Measurements from ENCODE around the gene TGFB1. TPM values are rescaled to one million over a fixed set of nuclear protein-coding genes. Genes with fewer than 3 reads are reported as not detected.
A peak's percentile ranks its signal among the peaks of the same experiment; 100 is the strongest.

Gene TGFB1
- total and polyA plus RNA-seq, 5 experiments from 2014 or later: 30.5 to 85.6 (median 45.4) TPM

DNA sequence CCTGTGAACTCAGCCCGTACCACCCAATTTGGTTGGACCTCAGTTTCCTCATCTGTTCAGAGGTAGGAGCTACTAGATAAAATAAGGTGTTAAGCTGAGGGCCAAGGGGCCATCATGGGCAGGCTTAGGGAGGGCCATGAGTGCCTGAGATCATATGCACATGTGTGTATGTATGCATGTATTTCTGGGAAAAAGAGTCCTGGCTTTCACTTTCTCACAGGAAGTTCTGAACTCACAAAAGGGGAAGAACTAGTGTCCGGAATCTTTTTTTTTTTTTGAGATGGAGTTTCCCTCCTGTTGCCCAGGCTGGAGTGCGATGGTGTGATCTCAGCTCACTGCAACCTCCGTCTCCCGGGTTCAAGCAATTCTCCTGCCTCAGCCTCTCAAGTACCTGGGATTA lies 18.9 kb downstream of the TGFB1 start:
- peaks cover 15 to 65% (median 49%) of the 10 kb centered on the region in 4 donors for H3K4me1 Mint-ChIP-seq
- H3K9me3 Mint-ChIP-seq: no peaks in the 10 kb centered on the region
- H3K36me3 Mint-ChIP-seq: peaks cover 0 to 88% (median 21%) of the 10 kb centered on the region in 3 donors
- no peak for DNase-seq
- POLR2A ChIA-PET: interaction anchor here (0.7 to 2.4 kb wide), 4 partner anchors 14 to 59 kb away, joined by 3 to 11 read pairs (median 6); no protein-coding TSS in a partner anchor
- peak overlapping the region in 5 of 10 donors; percentile 11 to 71 (median 62) for H3K27ac Mint-ChIP-seq
- H3K4me3 Mint-ChIP-seq: peak overlapping the region in 1 of 10 donors; percentile 9
- no peak for ATAC-seq
- H3K27me3 Mint-ChIP-seq: no peaks in the 10 kb centered on the region

DNA sequence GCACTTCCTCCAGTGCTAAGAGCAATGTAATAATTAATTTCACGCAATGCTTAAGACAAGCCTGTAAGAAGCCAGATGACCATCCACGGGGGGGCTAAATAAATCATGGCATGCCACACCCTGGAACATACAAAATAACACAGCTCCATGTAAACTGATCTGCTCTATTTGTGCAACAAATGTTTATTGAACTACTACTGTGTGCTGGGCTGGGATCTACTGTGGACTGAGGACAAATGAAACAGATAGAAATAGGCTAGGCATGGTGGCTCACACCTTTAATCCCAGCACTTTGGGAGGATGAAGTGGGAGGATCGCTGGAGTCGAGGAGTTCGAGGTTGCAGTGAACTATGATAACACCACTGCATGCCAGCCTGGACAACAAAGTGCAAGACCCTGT lies 21.3 kb downstream of the TGFB1 start:
- no peaks in the 10 kb centered on the region for H3K27me3 Mint-ChIP-seq
- POLR2A ChIA-PET: interaction anchor here (1.3 kb wide), 1 partner anchor 21 kb away, joined by 4 read pairs; no protein-coding TSS in a partner anchor
- peaks cover 27 to 75% (median 58%) of the 10 kb centered on the region in 4 donors for H3K4me1 Mint-ChIP-seq
- H3K36me3 Mint-ChIP-seq: peaks cover 0 to 83% (median 20%) of the 10 kb centered on the region in 3 donors
- H3K9me3 Mint-ChIP-seq: no peaks in the 10 kb centered on the region
- peak overlapping the region in 1 of 10 donors; percentile 5 for H3K4me3 Mint-ChIP-seq
- H3K27ac Mint-ChIP-seq: peak overlapping the region in 5 of 10 donors; percentile 27 to 87 (median 55)
- DNase-seq: no peak
- ATAC-seq: no peak

DNA sequence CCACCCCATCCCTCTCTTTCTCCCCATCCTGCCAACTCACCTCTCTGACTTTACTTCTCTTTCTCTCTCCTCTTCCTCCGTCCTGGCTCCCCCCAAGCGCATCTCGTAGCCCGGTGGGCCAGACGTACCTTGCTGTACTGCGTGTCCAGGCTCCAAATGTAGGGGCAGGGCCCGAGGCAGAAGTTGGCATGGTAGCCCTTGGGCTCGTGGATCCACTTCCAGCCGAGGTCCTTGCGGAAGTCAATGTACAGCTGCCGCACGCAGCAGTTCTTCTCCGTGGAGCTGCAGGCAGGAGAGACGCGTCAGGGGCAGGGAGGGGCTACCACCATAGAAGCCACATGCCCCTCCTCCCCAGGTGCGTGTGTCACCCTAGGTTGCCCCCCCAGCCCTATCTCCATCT lies 21.7 kb downstream of the TGFB1 start:
- POLR2A ChIA-PET: interaction anchor here (1.0 to 1.3 kb wide), 3 partner anchors 10 to 32 kb away, joined by 3 to 4 read pairs (median 4); no protein-coding TSS in a partner anchor
- ATAC-seq (no peak), DNase-seq (no peak)
- Mint-ChIP-seq H3K27ac (peak overlapping the region in 8 of 10 donors; percentile 37 to 94 (median 70)), H3K9me3 (no peaks in the 10 kb centered on the region), H3K36me3 (peaks cover 0 to 79% (median 20%) of the 10 kb centered on the region in 3 donors), H3K27me3 (no peaks in the 10 kb centered on the region), H3K4me3 (peak overlapping the region in 2 of 10 donors; percentile 10 to 60), H3K4me1 (peaks cover 29 to 74% (median 58%) of the 10 kb centered on the region in 4 donors)

DNA sequence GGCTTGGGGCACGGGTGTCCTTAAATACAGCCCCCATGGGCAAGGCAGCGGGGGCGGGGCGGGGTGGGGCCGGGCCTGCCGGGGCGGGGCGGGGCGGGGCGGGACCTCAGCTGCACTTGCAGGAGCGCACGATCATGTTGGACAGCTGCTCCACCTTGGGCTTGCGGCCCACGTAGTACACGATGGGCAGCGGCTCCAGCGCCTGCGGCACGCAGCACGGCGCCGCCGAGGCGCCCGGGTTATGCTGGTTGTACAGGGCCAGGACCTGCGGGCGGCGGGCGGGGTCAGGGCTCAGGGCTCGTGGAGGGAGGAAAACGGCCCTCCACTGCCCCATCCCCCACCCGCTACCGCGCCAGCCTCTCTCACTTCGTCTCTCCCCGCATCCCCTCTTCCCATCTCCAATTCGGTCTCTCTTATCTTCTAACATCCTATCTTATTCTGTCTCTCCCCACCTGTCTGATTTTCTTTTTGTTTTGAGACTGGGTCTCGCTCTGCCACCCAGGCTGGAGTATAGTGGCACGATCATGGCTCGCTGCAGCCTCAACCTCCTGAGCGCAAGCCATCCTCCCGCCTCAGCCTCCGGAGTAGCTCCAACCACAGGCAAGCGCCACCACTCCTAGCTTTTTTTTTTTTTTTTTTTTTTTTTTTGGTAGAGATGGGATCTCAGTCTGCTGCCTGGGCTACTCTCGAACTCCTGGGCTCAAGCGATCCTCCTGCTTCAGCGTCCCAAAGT lies 22.6 kb downstream of the TGFB1 start:
- peaks cover 37 to 79% (median 66%) of the 10 kb centered on the region in 4 donors for H3K4me1 Mint-ChIP-seq
- H3K36me3 Mint-ChIP-seq: peaks cover 0 to 73% (median 18%) of the 10 kb centered on the region in 3 donors
- DNase-seq: no peak
- peaks cover 0 to 2% (median 0%) of the 10 kb centered on the region in 5 donors for H3K27me3 Mint-ChIP-seq
- peak overlapping the region in 5 of 10 donors; percentile 41 to 94 (median 87) for H3K27ac Mint-ChIP-seq
- no peak for ATAC-seq
- POLR2A ChIA-PET: interaction anchor here (0.6 to 1.3 kb wide), 4 partner anchors 11 to 41 kb away, joined by 3 to 4 read pairs (median 4); no protein-coding TSS in a partner anchor
- peak overlapping the region in 4 of 10 donors; percentile 10 to 70 (median 20) for H3K4me3 Mint-ChIP-seq
- H3K9me3 Mint-ChIP-seq: no peaks in the 10 kb centered on the region

DNA sequence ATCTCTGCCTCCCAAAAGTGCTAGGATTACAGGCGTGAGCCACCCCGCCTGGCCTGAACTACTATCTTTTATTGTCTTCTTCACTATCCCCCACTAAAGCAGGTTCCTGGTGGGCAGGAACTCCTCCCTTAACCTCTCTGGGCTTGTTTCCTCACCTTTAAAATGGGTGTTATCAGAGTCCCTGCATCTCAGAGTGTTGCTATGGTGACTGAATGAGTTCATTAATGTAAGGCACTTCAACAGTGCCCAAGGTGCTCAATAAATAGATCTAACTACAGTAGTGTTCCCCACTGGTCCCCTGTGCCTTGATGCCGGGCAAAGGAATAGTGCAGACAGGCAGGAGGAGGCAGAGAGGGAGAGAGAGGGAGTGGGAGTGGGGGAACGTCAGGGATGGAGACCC lies 23.2 kb downstream of the TGFB1 start:
- ATAC-seq (no peak), DNase-seq (no peak)
- H3K36me3 Mint-ChIP-seq: peaks cover 0 to 68% (median 16%) of the 10 kb centered on the region in 3 donors
- H3K27ac Mint-ChIP-seq: peak overlapping the region in 8 of 10 donors; percentile 22 to 94 (median 83)
- peak overlapping the region in 9 of 10 donors; percentile 15 to 79 (median 51) for H3K4me3 Mint-ChIP-seq
- POLR2A ChIA-PET: interaction anchor here (0.7 kb wide), 1 partner anchor 32 kb away, joined by 3 read pairs; no protein-coding TSS in a partner anchor
- H3K9me3 Mint-ChIP-seq: no peaks in the 10 kb centered on the region
- peaks cover 0 to 2% (median 0%) of the 10 kb centered on the region in 5 donors for H3K27me3 Mint-ChIP-seq
- peaks cover 39 to 76% (median 68%) of the 10 kb centered on the region in 4 donors for H3K4me1 Mint-ChIP-seq

DNA sequence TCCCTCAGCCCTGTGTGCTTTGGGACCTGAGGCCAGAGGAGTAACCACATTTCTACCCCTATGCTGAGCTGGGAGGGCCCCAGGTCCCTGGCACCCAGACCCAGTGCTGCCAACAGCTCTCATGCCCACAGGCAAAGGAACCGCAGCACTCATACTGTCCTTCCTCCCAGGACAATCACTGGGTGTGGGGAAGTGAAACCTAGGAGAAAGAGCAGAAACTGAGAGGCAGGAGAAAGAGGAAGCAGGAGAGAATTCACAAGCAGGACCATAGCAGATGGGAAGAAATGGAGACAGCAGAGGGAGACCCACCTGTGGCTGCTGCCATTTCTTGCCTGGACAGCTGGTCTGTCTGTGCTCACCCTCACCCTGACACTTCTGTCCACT lies 24.9 kb downstream of the TGFB1 start:
- peak overlapping the region; percentile 37 to 88 (median 81) for H3K4me3 Mint-ChIP-seq
- peak overlapping the region; percentile 66 to 99 (median 96) for H3K27ac Mint-ChIP-seq
- no peak for ATAC-seq
- peaks cover 0 to 59% (median 16%) of the 10 kb centered on the region in 3 donors for H3K36me3 Mint-ChIP-seq
- POLR2A ChIA-PET: interaction anchor here (0.8 to 6.1 kb wide), 8 partner anchors 10 to 103 kb away, joined by 3 to 71 read pairs (median 6); partner anchors contain the start of genes HNRNPUL1 and TGFB1
- peaks cover 0 to 2% (median 0%) of the 10 kb centered on the region in 5 donors for H3K27me3 Mint-ChIP-seq
- no peak for DNase-seq
- no peaks in the 10 kb centered on the region for H3K9me3 Mint-ChIP-seq
- H3K4me1 Mint-ChIP-seq: peaks cover 47 to 82% (median 74%) of the 10 kb centered on the region in 4 donors

DNA sequence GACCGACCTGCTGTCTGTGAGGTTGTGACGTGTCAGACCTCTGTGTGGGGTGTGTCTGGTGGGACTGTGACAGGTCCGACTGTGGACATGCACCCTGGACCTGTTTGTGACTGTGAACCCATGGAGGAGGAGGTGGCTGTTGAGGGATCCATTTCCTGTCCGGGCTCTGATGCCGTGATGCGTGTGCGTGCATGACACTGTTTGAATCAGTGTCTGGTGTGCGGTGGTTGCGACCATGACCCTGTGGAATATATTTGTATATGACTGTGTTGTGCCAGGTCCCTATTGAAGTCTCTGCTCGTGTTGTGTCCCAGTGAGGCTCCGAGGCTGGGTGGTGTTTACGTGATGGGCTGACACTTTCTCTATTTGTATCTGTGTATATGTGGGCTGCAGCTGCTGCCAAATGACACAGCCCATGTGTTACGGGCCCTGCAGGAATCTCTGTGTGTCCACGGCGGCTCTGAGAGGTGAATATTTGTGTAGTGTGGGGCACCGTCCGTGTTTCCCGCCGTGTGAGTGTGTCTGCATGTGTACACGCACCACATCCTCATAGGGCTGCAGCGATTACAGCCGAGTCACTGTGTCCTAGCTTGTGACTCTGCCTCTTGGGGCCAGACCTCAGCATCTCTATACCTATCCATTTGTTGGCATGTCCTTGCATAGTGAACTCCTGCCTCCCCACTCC lies 25.4 kb downstream of the TGFB1 start:
- no peak for DNase-seq
- Mint-ChIP-seq H3K27ac (peak overlapping the region; percentile 93 to 99 (median 98)), H3K4me3 (peak overlapping the region; percentile 75 to 88 (median 82)), H3K27me3 (peaks cover 0 to 2% (median 0%) of the 10 kb centered on the region in 5 donors), H3K36me3 (peaks cover 0 to 54% (median 16%) of the 10 kb centered on the region in 3 donors), H3K9me3 (no peaks in the 10 kb centered on the region), H3K4me1 (peaks cover 48 to 86% (median 71%) of the 10 kb centered on the region in 4 donors)
- POLR2A ChIA-PET: interaction anchor here (0.8 to 6.1 kb wide), 10 partner anchors 9 to 104 kb away, joined by 3 to 71 read pairs (median 6); partner anchors contain the start of genes HNRNPUL1 and TGFB1
- ATAC-seq: peak; percentile 38

DNA sequence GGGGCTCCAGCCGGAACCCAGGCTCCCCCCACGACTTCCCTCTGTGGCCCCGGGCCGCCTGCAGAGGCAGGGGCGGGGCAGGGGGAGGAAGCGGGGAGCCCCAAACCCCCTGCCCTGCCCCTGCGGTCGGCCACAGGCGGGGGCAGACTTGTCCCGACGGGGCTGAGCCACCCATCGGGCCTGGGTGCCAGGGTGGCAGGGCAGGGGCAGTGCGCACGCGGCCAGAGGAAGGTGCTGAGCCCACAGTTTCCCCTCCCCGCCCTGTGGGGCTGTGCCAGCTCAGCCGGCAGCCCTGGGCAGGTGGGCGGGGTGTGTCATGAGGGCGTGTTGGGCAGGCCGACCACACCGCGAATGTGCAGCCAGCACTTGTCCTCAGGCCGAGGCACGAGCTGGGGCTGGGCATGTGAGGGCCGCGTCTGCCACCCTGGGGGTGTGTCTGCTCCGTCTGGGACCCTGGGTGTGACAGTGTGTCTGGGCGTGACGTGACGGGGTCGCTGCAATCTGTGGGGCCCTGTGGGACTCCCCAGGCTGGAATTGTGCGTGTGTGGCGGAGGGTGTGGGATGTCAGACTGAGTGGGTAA lies 26.1 kb downstream of the TGFB1 start:
- POLR2A ChIA-PET: interaction anchor here (0.6 to 6.1 kb wide), 14 partner anchors 9 to 674 kb away, joined by 3 to 71 read pairs (median 6); partner anchors contain the start of genes CCDC97, HNRNPUL1 and TGFB1
- Mint-ChIP-seq H3K9me3 (no peaks in the 10 kb centered on the region), H3K36me3 (peaks cover 0 to 57% (median 14%) of the 10 kb centered on the region in 3 donors), H3K27ac (peak overlapping the region; percentile 93 to 99 (median 98)), H3K4me1 (peaks cover 54 to 89% (median 75%) of the 10 kb centered on the region in 4 donors), H3K27me3 (peaks cover 0 to 2% (median 0%) of the 10 kb centered on the region in 5 donors), H3K4me3 (peak overlapping the region; percentile 75 to 88 (median 82))
- ATAC-seq (peak; percentile 62 to 75), DNase-seq (peak; percentile 60 to 90 (median 74))

DNA sequence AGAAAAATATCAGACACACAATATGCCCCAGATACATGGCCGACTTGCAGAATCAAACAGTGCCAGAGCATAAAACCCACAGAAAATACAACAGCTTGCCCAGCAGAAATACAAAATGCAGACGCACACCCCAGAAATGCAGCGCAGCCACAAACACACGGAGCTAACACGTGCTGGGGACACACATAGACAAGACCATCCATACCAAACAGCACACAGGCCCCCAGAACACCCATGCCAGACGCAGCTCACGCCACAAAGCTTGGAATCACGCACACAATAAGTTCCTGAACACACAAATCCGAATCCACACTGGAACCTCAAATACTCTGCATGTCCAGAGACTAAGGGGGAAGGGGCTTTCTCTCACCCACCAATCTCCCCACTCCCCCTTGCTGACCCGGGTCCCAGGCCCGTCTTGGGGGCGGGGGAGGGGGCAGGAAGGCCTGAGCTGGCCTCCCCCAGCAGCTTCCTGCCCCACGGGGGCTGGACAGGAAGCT lies 26.6 kb downstream of the TGFB1 start:
- Mint-ChIP-seq H3K36me3 (peaks cover 0 to 57% (median 9%) of the 10 kb centered on the region in 3 donors), H3K4me1 (peaks cover 55 to 88% (median 75%) of the 10 kb centered on the region in 4 donors), H3K4me3 (peak overlapping the region; percentile 47 to 88 (median 78)), H3K27ac (peak overlapping the region; percentile 84 to 97 (median 94)), H3K9me3 (no peaks in the 10 kb centered on the region), H3K27me3 (peaks cover 0 to 2% (median 0%) of the 10 kb centered on the region in 5 donors)
- POLR2A ChIA-PET: interaction anchor here (0.6 to 6.1 kb wide), 15 partner anchors 8 to 673 kb away, joined by 3 to 71 read pairs (median 6); partner anchors contain the start of genes CCDC97, EGLN2, HNRNPUL1 and TGFB1
- ATAC-seq (peak; percentile 11 to 17), DNase-seq (peak in 2 of 10 donors; percentile 44 to 48)

DNA sequence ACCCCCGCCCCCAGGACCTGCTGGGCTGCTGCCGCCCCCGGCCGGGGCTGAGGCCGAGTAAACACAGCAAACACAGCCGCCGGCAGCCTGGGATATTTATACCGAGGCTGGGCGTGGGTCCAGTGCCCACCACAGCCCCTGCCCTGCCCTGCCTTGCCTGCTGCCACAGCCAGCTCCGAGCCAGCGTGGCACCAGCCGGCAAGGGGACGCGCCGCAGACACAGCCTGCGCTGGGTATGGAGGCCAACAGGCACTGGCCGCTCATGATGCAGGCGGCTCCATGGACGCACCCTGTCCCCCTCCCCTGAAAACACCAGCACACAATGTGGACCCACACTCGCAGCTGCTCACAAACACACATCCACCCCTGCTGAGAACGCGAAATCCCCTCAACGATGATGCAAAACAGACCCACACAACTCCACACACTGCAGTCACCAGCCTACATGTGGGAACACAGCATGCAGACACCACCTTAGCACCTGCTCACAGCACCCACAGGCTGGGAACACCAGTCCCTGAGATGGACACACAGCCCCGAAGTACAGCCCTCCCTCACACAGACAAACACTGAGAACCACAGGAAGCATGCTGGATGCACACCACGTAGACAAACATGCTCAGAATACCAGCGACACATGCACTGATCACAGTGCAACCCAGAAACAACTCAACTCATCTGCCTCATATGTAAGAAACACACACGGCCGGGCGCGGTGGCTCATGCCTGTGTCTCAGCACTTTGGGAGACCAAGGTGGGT lies 27.6 kb downstream of the TGFB1 start:
- POLR2A ChIA-PET: interaction anchor here (1.1 to 6.1 kb wide), 8 partner anchors 11 to 63 kb away, joined by 4 to 71 read pairs (median 18); partner anchors contain the start of genes CCDC97, HNRNPUL1 and TGFB1
- H3K27me3 Mint-ChIP-seq: peaks cover 0 to 2% (median 0%) of the 10 kb centered on the region in 5 donors
- peak overlapping the region; percentile 7 to 88 (median 78) for H3K4me3 Mint-ChIP-seq
- peaks cover 50 to 84% (median 74%) of the 10 kb centered on the region in 4 donors for H3K4me1 Mint-ChIP-seq
- H3K36me3 Mint-ChIP-seq: peaks cover 0 to 47% (median 7%) of the 10 kb centered on the region in 3 donors
- DNase-seq (peak in 3 of 10 donors; percentile 41 to 43 (median 43)), ATAC-seq (peak; percentile 4 to 14)
- H3K27ac Mint-ChIP-seq: peak overlapping the region; percentile 84 to 97 (median 94)
- no peaks in the 10 kb centered on the region for H3K9me3 Mint-ChIP-seq
